ENCODE results near the gene KRTAP5-6. TPM values are rescaled to one million over a fixed set of nuclear protein-coding genes. Genes with fewer than 3 reads are reported as not detected.

Gene KRTAP5-6
- not detected in 2 replicates for total RNA-seq

GRCh38 chr11:1696608-1697570 lies at the start of gene KRTAP5-6:
TSS of gene KRTAP5-6 (plus strand) at chr11:1697195. CDS start at chr11:1697246, 51 bp downstream.

Other genes starting within 250 kb of the KRTAP5-6 start
- gene MOB2, start 210.4 kb upstream of the KRTAP5-6 start, total RNA-seq: 22.2 and 28.5 TPM in 2 replicates
- gene DUSP8, start 124.9 kb upstream of the KRTAP5-6 start, total RNA-seq: 3.3 and 3.7 TPM in 2 replicates
- gene KRTAP5-1, start 111.9 kb upstream of the KRTAP5-6 start, total RNA-seq: not detected in 2 replicates
- not detected in 2 replicates for gene KRTAP5-2, start 98.9 kb upstream of the KRTAP5-6 start, total RNA-seq
- gene KRTAP5-3, start 88.7 kb upstream of the KRTAP5-6 start, total RNA-seq: not detected in 2 replicates
- not detected in 2 replicates for gene KRTAP5-4, start 75.1 kb upstream of the KRTAP5-6 start, total RNA-seq
- not detected in 2 replicates for gene KRTAP5-5, start 67.4 kb upstream of the KRTAP5-6 start, total RNA-seq
- gene IFITM10, start 53.4 kb downstream of the KRTAP5-6 start, total RNA-seq: 0.20 TPM in 2 replicates
- 329 and 379 TPM in 2 replicates for gene CTSD, start 66.7 kb downstream of the KRTAP5-6 start, total RNA-seq
- not detected in 2 replicates for gene SYT8, start 137.8 kb downstream of the KRTAP5-6 start, total RNA-seq
- gene TNNI2, start 141.8 kb downstream of the KRTAP5-6 start, total RNA-seq: not detected in 2 replicates
- gene LSP1, start 155.9 kb downstream of the KRTAP5-6 start, total RNA-seq: 0.20 TPM in 1 of 2 replicates, not detected in the other
- gene PRR33, start 194.7 kb downstream of the KRTAP5-6 start, total RNA-seq: not detected in 2 replicates
- gene TNNT3, start 222.5 kb downstream of the KRTAP5-6 start, total RNA-seq: not detected in 2 replicates

All from mammary microvascular endothelial cell (primary cell).